Activated CD8-positive, alpha-beta memory T cell treated with anti-CD3 and anti-CD28 coated beads for 1 hour (primary cell): ENCODE results near the gene SNX12.

Source experiments
- DNase-seq, 2 donors: peaks; one replicate each; pipeline ENCODE4 v3.0.0-alpha.2; 2020; ENCODE audit warnings: low read depth in 1 of 2; ENCODE audit errors: extremely low read depth in 1 of 2

The SNX12 gene

DNA sequence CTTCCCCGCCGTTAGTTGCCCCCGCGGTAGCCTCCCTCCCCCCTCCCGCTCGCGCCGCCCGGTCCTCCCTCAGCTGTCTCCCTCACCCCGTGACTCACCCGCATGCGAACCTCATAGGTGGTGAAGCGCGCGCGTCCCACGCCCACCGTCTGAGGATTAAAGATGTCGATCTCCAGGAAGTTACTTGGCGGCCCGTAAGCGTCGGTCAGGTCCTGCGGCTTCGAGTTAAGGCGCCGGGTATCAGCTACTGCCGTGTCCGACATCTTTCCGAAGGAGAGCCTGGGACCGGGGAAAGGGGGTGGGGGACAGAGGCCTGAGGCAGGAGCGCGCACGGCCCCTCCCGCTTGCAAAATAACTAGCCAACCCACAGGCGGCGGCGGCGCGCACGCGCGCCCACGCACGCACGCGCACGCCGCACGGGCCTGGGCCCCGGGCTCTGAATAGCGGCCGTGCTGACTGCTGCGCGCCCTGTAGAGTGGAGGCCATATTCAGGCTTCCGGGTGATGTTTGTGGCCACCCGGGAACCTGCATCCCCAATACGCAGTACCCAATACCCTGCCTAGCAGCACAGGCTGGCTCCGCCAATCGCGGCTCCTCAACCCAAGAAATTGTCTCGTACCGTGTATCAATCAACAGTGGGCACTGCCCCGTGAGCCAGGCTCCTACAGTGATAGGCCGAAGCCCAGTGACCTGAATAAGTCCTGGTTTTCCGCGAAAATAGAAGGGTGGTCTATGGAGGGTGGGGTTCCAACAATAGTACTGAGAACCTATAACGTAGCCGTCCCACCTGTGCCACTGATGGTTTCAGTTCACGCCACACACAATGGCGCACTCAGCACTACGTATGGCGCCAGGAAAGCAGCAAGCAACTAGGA lies at the start of gene SNX12:
Gene SNX12, minus strand, starts transcription at position 291 of the 875 bp plus-strand sequence. Its CDS starts 28 bp downstream, at position 263.
- DNase-seq = peak; percentile 71 to 72

DNA sequence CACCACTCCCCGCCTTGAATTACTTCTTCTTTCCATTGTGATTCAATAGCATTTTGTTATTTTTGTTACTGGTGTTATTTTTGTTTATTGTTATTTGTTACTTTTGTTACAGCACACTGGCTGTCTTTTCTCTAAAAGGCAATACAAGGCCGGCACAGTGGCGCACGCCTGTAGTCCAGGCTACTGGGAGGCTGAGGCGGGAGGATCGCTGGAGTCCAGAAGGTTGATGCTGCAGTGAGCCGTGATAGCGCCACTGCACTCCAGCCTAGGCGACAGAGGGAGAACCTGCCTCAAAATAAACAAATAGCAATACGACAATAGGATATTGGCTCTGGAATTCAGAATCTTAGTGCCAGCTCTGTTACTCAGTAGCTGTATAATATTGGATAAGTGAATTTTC lies 49.2 kb upstream of the SNX12 start:
- no peak for DNase-seq

DNA sequence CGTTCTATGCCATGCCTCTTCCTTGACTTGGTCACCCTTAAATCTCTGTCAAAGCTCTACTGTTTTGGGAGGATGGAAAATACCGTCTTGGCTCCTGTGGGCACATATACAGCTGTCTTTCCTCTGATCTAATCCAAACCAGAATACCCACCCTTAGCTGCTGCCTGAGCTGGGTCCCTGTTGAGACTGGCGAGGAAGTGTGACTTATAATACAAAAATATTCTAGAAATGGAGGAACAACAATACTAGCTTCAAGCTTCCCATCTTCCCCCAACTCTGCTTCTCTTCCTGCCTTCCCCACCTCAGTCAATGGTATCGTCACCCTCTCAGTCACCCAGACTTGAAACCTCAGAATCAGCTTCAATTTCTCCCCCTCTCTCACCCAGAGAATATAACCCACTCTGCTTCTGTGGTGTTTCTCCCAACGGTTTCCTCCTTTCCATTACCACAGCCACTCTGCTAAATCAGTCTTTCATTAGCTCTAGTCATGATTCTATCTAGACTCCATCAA lies 43.8 kb upstream of the SNX12 start:
- DNase-seq = no peak

DNA sequence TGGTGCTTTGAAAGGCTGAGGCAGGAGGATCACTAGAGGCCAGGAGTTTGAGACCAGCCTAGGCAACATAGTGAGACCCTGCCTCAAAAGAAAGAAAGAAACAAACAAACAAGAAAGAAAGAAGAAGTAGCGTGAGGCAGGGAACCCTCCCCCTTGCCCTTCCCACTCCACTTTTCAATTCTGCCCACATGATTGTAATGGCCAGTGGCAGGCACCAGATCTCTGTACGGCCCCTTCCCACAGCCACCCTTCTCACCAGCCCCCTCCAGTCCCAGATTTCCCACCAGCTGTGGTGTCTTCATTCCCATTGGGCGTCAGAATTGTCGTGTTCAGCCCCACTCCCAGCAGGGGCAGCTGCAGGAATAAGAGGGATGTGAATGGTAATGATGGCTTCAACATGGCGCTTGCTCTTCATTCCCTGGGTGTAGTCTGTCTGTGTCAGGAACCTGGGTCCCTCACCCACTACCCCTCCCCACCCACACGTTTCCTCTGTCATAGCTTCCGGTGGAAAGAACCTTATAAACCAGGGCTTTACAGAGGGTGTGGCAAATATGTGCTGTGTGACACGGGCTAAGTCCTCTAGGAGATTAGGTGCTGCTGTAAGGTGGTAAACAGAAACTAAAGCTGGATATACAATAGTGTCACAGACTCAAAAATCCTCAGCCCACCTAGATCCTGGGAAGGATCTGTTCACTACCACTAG lies 43.2 kb upstream of the SNX12 start, which contains the start of gene IL2RG:
Gene IL2RG, minus strand, starts transcription at position 437 of the 703 bp plus-strand sequence. Its CDS starts 38 bp downstream, at position 399.
- peak; percentile 49 to 51 for DNase-seq

DNA sequence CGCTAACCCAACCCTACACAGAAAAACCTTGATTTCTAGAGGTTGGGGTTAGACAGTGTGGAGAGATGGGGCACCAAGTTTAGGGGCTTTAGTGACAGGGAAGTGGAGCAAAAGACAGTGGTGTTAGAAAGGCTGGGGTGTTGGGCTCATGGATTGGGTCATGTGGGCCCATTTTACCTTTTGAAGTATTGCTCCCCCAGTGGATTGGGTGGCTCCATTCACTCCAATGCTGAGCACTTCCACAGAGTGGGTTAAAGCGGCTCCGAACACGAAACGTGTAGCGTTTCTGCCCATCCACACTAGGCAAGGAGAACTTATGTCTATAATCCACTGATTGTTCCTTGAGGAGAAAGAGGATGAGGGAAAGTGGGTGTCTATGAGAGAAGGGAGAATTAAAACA lies 40.9 kb upstream of the SNX12 start:
- DNase-seq = no peak

DNA sequence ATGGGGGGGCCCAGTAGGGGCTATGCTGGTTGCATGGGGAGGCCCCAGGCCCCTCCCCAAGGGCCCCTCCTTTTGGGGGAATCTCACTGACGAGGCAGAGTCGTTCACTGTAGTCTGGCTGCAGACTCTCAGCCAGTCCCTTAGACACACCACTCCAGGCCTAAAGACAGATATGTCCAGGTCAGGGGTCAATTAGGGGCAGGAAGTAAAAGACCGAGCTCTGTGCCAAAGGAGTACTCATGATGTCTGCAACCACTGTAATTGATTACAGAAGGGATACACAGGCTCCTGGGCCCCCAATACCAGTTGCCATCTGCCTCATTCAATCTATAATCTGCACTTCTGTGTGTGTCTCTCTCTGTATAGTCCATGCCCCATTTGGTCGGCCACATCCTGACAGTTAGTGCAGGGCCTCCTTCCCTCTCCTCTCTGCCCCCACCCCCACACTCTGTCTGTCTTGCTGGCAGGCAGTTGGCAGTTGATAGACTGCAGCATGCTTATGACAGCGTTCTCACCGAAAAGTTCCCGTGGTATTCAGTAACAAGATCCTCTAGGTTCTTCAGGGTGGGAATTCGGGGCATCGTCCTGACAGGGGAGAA lies 39.7 kb upstream of the SNX12 start:
- DNase-seq = no peak

DNA sequence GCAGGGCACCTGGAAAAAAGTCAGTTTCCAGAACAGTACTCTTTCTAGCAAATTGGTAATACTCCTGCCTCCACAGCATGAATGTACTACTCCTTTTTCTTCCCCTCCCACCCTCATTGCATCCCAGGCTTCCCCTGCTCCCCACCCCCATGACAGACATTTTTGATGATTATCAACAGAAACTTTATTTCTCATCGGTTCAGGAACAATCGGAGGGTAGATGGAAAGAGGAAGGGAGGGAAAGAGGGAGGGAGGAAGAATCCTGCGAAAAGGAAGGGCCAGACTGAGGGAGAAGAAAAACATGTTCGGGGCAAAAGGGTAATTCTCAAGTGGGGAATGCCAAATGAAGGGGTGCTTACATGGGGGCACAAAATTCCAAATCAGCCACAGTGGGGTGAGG lies 39.1 kb upstream of the SNX12 start:
- no peak for DNase-seq

DNA sequence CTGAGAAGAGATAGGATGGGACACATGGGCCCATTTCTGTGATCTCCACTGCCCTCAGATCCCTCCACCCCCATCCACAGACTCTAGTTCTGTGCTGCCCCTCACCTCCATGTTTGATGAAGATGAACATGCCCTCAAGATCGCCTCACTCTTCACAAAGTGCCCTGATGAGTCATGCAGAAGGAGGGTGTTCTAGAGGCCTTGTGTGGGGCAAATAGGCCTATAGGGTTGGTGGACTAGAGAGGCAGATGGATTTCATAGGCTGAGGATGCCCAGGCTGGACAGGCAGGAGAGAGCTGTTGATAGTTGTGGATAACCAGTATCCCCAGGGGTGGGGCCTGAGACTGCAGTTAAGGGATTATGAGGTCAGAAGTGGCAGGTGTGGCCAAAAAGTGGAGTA lies 38.3 kb upstream of the SNX12 start, which contains the start of gene CXorf65:
Gene CXorf65, minus strand, starts transcription at position 314 of the 400 bp plus-strand sequence. Its CDS starts 184 bp downstream, at position 130.
- DNase-seq = no peak

DNA sequence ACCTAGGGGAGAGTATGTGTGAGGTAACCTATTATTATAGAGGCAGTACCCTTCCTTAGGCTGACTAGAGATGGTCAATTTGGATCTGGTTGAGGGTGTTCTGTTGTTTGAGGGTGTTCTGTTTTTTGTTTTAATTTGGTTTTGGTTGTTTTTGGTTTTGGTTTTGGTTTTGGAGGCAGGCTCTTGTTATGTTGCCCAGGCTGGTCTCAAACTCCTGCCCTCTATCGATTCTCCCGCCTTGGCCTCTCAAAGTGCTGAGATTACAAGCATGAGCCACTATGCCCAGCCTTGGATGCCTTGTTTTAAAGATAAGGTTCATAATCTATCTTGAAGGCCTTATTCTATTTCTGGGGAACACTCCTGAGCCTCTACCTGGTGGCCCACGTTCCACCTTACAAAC lies 37.5 kb upstream of the SNX12 start:
- DNase-seq = no peak

DNA sequence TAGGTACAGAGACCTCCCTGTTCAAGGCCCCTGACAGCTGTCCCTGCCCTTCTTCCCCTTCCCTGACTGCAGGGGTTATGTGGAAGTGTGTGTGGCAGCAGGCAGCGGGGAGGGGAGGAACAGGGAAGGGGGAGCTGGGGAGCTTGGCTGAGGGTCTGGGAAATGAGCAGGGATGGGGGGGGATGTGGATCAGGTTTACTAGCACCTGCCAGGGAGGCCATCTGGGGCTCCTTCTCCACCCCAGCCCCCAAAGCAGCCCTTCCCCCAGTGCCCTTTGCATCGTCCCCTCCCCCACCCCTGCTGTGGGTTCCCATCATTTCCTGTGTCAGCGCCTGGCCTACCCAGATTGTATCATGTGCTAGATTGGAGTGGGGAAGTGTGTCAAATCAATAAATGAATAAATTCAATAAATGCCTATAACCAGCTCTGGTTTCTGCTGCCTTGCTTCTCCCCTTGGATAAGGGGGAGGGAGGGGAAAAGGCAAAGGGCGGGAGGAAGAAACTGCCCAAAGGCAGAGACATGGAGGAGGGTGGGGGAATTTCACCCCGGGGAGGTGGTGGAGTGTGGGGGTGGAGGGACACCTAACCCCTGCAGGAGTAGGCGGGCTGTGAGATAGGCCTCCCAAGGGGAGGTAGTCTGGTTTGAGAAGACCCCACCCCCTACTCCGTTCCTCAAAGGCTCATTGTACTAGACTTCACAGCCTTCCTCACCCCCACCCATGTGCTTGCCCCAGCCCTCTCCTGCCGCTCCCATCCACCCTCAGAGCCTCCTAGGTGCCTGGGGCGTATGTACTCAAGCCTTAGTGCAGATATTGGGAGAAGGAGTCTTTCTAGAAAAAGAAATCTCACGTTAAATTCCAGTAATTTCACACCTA lies 35.2 kb upstream of the SNX12 start:
- DNase-seq = peak in 1 of 2 donors; percentile 33

DNA sequence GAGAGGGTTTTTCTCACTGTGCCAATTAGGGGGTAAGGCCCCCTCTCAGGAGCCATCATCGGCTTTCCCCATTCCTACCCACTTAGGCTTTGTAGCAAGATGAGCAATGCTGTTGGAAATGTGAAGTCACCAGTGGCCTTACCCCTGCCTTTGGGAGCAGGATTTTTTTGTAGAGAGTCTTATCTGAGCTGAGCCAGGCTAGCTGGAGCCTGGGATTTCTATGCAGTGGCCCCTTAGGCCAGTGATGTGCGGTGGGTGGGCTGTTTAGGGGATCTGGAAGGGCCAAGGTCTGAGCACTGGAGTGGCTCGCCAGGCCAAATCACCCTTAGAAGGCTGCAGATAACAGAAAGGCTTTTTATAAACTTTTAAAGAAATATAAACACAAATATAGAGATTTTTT lies 34.2 kb upstream of the SNX12 start:
- no peak for DNase-seq

DNA sequence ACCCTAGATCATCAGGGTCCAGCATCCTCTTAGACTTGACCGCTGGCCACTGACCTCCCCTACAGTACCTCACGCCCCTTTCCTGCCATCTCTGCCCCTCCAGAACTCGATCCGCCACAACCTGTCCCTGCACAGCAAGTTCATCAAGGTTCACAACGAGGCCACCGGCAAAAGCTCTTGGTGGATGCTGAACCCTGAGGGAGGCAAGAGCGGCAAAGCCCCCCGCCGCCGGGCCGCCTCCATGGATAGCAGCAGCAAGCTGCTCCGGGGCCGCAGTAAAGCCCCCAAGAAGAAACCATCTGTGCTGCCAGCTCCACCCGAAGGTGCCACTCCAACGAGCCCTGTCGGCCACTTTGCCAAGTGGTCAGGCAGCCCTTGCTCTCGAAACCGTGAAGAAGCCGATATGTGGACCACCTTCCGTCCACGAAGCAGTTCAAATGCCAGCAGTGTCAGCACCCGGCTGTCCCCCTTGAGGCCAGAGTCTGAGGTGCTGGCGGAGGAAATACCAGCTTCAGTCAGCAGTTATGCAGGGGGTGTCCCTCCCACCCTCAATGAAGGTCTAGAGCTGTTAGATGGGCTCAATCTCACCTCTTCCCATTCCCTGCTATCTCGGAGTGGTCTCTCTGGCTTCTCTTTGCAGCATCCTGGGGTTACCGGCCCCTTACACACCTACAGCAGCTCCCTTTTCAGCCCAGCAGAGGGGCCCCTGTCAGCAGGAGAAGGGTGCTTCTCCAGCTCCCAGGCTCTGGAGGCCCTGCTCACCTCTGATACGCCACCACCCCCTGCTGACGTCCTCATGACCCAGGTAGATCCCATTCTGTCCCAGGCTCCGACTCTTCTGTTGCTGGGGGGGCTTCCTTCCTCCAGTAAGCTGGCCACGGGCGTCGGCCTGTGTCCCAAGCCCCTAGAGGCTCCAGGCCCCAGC lies 32.7 kb upstream of the SNX12 start:
- DNase-seq = no peak

DNA sequence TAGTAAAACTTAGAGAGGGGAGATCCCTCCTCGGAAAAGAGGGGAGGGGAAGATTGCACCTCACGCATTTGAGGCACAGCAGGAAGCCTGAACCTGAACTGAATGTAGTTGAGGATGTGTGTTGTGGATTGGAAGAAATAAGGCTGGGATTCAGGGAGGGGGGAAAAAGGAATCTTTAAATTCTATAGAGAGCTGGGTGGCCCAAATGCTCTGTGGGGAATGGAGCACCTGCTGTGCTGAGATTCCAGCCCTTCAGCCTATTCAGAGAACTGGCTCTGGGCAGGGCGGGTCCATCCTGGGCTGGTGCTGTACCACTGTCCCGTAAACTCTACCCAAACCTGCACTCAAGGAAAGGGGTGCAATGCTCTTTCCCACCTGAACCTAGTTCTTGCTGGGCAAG lies 31.6 kb upstream of the SNX12 start:
- no peak for DNase-seq

DNA sequence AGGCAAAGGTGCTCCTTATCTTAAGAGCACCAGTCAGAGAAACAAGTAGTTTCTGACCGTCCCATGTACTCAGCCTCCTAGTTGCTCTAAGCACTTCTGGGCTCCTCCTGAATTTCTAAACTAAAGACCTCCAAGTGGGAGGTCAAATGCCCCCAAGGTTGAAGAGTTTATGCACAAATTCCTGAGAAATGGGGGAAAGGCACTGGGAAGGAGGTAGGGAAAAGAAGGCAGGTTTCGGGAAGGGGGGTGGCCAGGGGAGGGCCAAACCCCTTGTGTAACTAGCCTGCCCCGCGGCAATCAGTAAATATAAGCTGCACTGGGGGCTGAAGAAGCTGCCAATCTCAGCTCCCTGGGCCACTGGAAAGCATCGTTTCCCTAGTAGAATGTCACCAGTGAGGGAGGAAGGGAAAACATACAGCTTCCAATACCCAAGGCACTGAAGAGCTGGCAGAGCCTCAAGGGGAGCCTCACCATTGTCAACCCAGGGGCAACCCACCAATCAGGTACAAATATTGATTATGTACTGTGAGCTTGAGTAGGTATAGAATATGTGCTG lies 30.9 kb upstream of the SNX12 start:
- DNase-seq = no peak

DNA sequence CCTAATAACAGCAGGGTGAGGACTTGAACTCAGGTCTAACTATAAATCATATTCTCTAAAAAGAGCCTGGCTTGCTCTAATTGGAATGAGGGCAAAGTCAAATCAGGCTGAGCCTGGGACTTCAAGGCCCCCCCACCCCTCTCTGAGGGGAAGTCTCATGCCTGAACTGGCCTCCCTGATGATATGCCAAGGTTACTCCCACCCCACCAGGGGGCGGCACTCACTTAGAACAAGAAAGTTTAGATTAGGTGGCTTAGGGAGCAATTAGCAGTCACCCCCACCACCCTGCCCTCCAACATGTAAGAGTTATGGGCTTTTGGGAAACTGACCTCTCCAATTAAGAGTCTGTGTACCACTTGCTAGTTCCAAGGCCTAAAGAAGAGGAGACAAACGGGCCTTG lies 30.2 kb upstream of the SNX12 start:
- DNase-seq = peak in 1 of 2 donors; percentile 64

DNA sequence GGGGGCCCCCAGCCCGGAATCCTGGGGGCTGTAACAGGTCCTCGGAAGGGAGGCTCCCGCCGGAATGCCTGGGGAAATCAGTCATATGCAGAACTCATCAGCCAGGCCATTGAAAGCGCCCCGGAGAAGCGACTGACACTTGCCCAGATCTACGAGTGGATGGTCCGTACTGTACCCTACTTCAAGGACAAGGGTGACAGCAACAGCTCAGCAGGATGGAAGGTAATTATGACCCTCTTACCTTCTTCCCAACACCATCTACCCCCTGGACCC lies 28.6 kb upstream of the SNX12 start:
- no peak for DNase-seq

DNA sequence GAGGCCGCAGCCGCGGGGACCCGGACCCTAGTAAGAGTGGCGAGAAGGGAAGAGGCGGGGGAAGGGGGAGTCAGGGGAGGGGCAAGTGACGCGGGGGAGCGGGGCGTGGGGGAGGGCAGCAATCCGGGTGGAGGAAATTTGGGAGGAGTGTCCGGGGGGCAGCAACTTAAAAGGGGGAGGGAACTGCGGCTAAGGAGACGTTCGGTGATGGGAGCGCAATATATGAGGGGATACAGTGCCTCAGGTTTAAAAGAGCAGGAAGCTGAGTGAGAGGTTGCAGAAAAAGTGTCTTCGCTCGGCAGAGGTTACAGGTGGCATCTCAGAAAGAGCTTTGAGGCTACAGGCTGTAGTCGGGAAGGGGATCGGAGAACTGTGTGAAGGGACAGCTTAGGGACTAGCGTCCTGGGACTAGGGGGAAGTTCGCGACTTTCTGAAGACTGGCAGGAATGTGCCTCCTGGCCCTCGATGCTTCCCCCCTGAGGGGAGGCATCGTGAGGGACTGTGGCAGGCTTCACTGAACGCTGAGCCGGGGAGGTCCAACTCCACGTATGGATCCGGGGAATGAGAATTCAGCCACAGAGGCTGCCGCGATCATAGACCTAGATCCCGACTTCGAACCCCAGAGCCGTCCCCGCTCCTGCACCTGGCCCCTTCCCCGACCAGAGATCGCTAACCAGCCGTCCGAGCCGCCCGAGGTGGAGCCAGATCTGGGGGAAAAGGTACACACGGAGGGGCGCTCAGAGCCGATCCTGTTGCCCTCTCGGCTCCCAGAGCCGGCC lies 28.0 kb upstream of the SNX12 start:
- no peak for DNase-seq

DNA sequence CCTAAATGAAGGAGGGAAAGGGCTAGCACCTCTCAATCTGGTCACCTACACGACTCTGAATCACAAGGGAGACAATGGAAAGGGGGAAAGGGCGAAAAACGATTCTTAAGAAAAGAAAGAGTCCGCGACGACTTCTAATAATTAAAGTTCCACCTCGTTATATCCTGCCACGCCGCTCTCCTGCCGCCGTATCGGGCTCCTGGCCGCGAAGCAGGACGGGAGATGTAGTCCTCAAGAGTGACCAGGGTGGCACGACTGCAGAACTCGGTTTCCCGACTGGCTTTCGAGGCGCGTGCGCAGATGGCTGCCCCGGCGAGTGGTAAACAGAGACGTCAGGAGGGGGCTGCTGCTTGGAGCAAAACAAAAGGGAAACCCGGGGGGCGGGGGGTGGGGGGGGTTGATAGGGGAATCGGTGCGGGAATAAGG lies 27.4 kb upstream of the SNX12 start, which contains the start of gene FOXO4:
Gene FOXO4, plus strand, starts transcription at position 297 of the 426 bp plus-strand sequence. CDS start 678 bp downstream, outside the sequence.
- peak; percentile 79 to 80 for DNase-seq
